K562 (cell line): Measurements from ENCODE around the gene SENP3. TPM values are rescaled to one million over a fixed set of nuclear protein-coding genes. Genes with fewer than 3 reads are reported as not detected.

Experiments used
- CEBPB ChIP-seq: fragments of 450-650 bp; IDR thresholded peaks from 2 replicates; pipeline ENCODE4 v1.6.1; 2016; ENCODE audit warnings: missing genetic modification characterization, missing compliant biosample characterization
- CHD1 ChIP-seq: fragments of 200-600 bp; sonication (generic); IDR thresholded peaks from one replicate; pipeline ENCODE4 v1.6.1; 2012; ENCODE audit warnings: mild to moderate bottlenecking, moderate library complexity, low read length, inconsistent platforms
- DMBX1 ChIP-seq: fragments of 250-450 bp; sonication (Bioruptor Pico); IDR thresholded peaks from 2 replicates; pipeline ENCODE4 v1.8.0; 2022; ENCODE audit warnings: inconsistent platforms, mild to moderate bottlenecking, moderate library complexity, borderline replicate concordance
- ELF1 ChIP-seq: fragments of 200-800 bp; sonication (Bioruptor generic); IDR thresholded peaks from 2 replicates; pipeline ENCODE4 v1.6.1; 2016; ENCODE audit warnings: missing genetic modification characterization, missing compliant biosample characterization
- FOSL1 ChIP-seq: fragments of 200-800 bp; sonication (Bioruptor generic); conservative IDR thresholded peaks from 2 replicates; pipeline ENCODE4 v1.6.1; 2016; ENCODE audit warnings: missing genetic modification characterization, missing compliant biosample characterization
- HIVEP1 ChIP-seq: fragments of 250-450 bp; sonication (Bioruptor Pico); IDR thresholded peaks from 2 replicates; pipeline ENCODE4 v1.4.0; 2020; ENCODE audit warnings: mild to moderate bottlenecking
- KAT2B ChIP-seq: IDR thresholded peaks from one replicate; pipeline ENCODE4 v1.6.1; 2012; ENCODE audit warnings: low read depth, mild to moderate bottlenecking, control low read depth, inconsistent platforms, low read length, moderate library complexity
- MYC ChIP-seq, 2 experiments: fragments of 250-450 bp in 1 of 2; sonication (Bioruptor Pico) in 1 of 2; IDR thresholded peaks; 2 replicates each; pipeline versions ENCODE4 v1.5.1 to v1.6.1; 2012 to 2021; ENCODE audit warnings: low read depth in 2 of 2, borderline replicate concordance in 1 of 2, improper control_type of control experiment in 1 of 2, low read length in 1 of 2, mild to moderate bottlenecking in 1 of 2, moderate library complexity in 1 of 2
- NFRKB ChIP-seq: fragments of 450-650 bp; IDR thresholded peaks from 2 replicates; pipeline ENCODE4 v1.6.1; 2016; ENCODE audit warnings: low read depth
- NR2C1 ChIP-seq, 2 experiments: fragments of 450-650 bp; IDR thresholded peaks; 2 replicates each; pipeline ENCODE4 v1.6.1; 2017; ENCODE audit warnings: mild to moderate bottlenecking in 2 of 2, antibody characterized with exemption in 1 of 2, inconsistent platforms in 1 of 2, missing compliant biosample characterization in 1 of 2, missing genetic modification characterization in 1 of 2
- PHF21A ChIP-seq: fragments of 450-650 bp; IDR thresholded peaks from 2 replicates; pipeline ENCODE4 v1.6.1; 2017; ENCODE audit warnings: low read depth, borderline replicate concordance
- POLR3A ChIP-seq: IDR thresholded peaks from 2 replicates; pipeline ENCODE4 v1.6.1; 2011; ENCODE audit warnings: borderline replicate concordance, mild to moderate bottlenecking, moderate library complexity; ENCODE audit not compliant: insufficient read length, insufficient read depth; ENCODE audit errors: extremely low read depth
- RBBP5 ChIP-seq: fragments of 200-600 bp; sonication (generic); IDR thresholded peaks from 2 replicates; pipeline ENCODE4 v1.6.1; 2012; ENCODE audit warnings: borderline replicate concordance, mild to moderate bottlenecking, low read length, control low read depth, inconsistent platforms; ENCODE audit not compliant: insufficient read depth, poor library complexity, severe bottlenecking
- SAP30 ChIP-seq: fragments of 200-600 bp; sonication (generic); IDR thresholded peaks from 2 replicates; pipeline ENCODE4 v1.6.1; 2012; ENCODE audit warnings: borderline replicate concordance, low read depth, mild to moderate bottlenecking, moderate library complexity, low read length, control low read depth, inconsistent platforms; ENCODE audit not compliant: insufficient read depth, poor library complexity, severe bottlenecking
- TARDBP ChIP-seq: fragments of 450-650 bp; IDR thresholded peaks from 2 replicates; pipeline ENCODE4 v1.6.1; 2016
- XRCC3 ChIP-seq: fragments of 450-650 bp; IDR thresholded peaks from 2 replicates; pipeline ENCODE4 v1.6.1; 2017; ENCODE audit warnings: mild to moderate bottlenecking, moderate library complexity
- ZBED1 ChIP-seq: IDR thresholded peaks from 2 replicates; pipeline ENCODE4 v1.6.1; 2014
- ZBTB7A ChIP-seq: IDR thresholded peaks from 2 replicates; pipeline ENCODE4 v1.6.1; 2011; ENCODE audit warnings: low read depth, mild to moderate bottlenecking, low read length, moderate library complexity, borderline replicate concordance; ENCODE audit not compliant: control insufficient read depth
- ZEB2 ChIP-seq: fragments of 450-650 bp; IDR thresholded peaks from 2 replicates; pipeline ENCODE4 v1.6.1; 2016
- ZNF134 ChIP-seq: fragments of 250-450 bp; sonication (Bioruptor Pico); conservative IDR thresholded peaks from 2 replicates; pipeline ENCODE4 v1.4.0; 2020
- ZNF217 ChIP-seq: sonication (generic); formaldehyde crosslinking; IDR thresholded peaks from 2 replicates; pipeline ENCODE4 v1.8.0; 2022; ENCODE audit warnings: mild to moderate bottlenecking, missing genetic modification reagents
- ZNF639 ChIP-seq, 2 experiments: fragments of 200-800 bp in 1 of 2; sonication (Bioruptor generic) in 1 of 2; sonication (generic) in 1 of 2; formaldehyde crosslinking in 1 of 2; IDR thresholded peaks in 1 of 2; conservative IDR thresholded peaks in 1 of 2; 2 replicates each; pipeline versions ENCODE4 v1.5.0 to v1.6.1; 2016 to 2020; ENCODE audit warnings: missing compliant biosample characterization in 1 of 2, missing genetic modification characterization in 1 of 2, missing genetic modification reagents in 1 of 2
- ZNF707 ChIP-seq: fragments of 250-450 bp; sonication (Bioruptor Pico); conservative IDR thresholded peaks from 2 replicates; pipeline ENCODE4 v1.8.0; 2022; ENCODE audit warnings: inconsistent platforms, mild to moderate bottlenecking, moderate library complexity
- ZNF77 ChIP-seq: fragments of 250-450 bp; sonication (Bioruptor Pico); IDR thresholded peaks from 2 replicates; pipeline ENCODE4 v1.5.0; 2020
- polyA plus RNA-seq, 8 experiments: library from polyadenylated mRNA; depleted of rRNA in 4 of 8; stranded (reverse) in 5 of 8; unstranded in 3 of 8; fragments of >200 nt; fragmentation: Nextera tagmentation in 2 of 8; fragmentation: Illumina TruSeq in 1 of 8; extraction: Ambion mirVana in 2 of 8; extraction: Trizol in 1 of 8; gene quantifications; 2 replicates each; pipeline versions ENCODE4 v1.2.1 to v1.2.3, GENCODE V29; 2011 to 2014; ENCODE audit warnings: inconsistent platforms in 1 of 8, missing spikeins in 1 of 8
- total RNA-seq, 7 experiments: library from RNA; depleted of rRNA in 6 of 7; stranded (reverse); fragments of >200 nt in 6 of 7; fragmentation: Illumina TruSeq in 2 of 7; extraction: Trizol in 2 of 7; gene quantifications; 2 replicates each; pipeline versions ENCODE4 v1.2.1 to v1.2.3, GENCODE V29; 2011 to 2021; ENCODE audit warnings: low replicate concordance in 1 of 7
- TF ChIP-seq, protein P1 (sequence below), 2 experiments: IDR thresholded peaks; 2 replicates each; pipeline ENCODE4 v1.6.1; 2011; ENCODE audit warnings: borderline replicate concordance in 1 of 2, control low read depth in 1 of 2, low read depth in 1 of 2, low read length in 1 of 2, mild to moderate bottlenecking in 1 of 2, mixed read lengths in 1 of 2, moderate library complexity in 1 of 2; ENCODE audit not compliant: insufficient read depth in 1 of 2, insufficient read length in 1 of 2, poor library complexity in 1 of 2, severe bottlenecking in 1 of 2; ENCODE audit errors: extremely low read depth in 1 of 2

Gene SENP3
- total and polyA plus RNA-seq, 9 of the 15 experiments (the other 6 are each of a cell fraction or from before 2014, with no cell fraction given) = 0.63 to 102 (median 78.8) TPM

- peak in 1 of 2 experiments; percentile 98; a peak in 2 of 4 replicates for TF ChIP-seq ZNF639 (CRISPR knock-in tag; conservative IDR thresholded peaks at IDR 0.05 in 1 of 2, IDR thresholded peaks at IDR 0.05 in 1 of 2)
- no peak for TF ChIP-seq ELF1
- TF ChIP-seq FOSL1 (tag) = no peak
- peak; percentile 75 for TF ChIP-seq RBBP5
- no peak for TF ChIP-seq XRCC3
- no peak for TF ChIP-seq ZNF134 (CRISPR knock-in tag)
- TF ChIP-seq, protein P1, sequence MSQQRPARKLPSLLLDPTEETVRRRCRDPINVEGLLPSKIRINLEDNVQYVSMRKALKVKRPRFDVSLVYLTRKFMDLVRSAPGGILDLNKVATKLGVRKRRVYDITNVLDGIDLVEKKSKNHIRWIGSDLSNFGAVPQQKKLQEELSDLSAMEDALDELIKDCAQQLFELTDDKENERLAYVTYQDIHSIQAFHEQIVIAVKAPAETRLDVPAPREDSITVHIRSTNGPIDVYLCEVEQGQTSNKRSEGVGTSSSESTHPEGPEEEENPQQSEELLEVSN (IDR thresholded peaks at IDR 0.05; ENCODE audit: borderline replicate concordance in 1 of 2, extremely low read depth in 1 of 2, insufficient read depth in 1 of 2, insufficient read length in 1 of 2, low read depth in 1 of 2, low read length in 1 of 2, poor library complexity in 1 of 2, severe bottlenecking in 1 of 2) = peak; percentile 61 to 81
- no peak for TF ChIP-seq SAP30
- TF ChIP-seq TARDBP = no peak
- TF ChIP-seq PHF21A = no peak
- TF ChIP-seq ZNF707 = no peak
- peak; percentile 85 for TF ChIP-seq MYC (IDR thresholded peaks at IDR 0.05; ENCODE audit: low read depth, low read length)
- TF ChIP-seq MYC (CRISPR knock-in tag; IDR thresholded peaks at IDR 0.05; ENCODE audit: borderline replicate concordance, low read depth) = no peak
- no peak for TF ChIP-seq CHD1
- no peak for TF ChIP-seq CEBPB (tag)
- no peak for TF ChIP-seq DMBX1 (CRISPR knock-in tag)
- TF ChIP-seq HIVEP1 (CRISPR knock-in tag) = no peak
- no peak for TF ChIP-seq KAT2B
- no peak for TF ChIP-seq NFRKB
- no peak for TF ChIP-seq ZNF77
- TF ChIP-seq POLR3A = no peak
- no peak for TF ChIP-seq ZNF217 (CRISPR knock-in tag)
- no peak for TF ChIP-seq NR2C1 (IDR thresholded peaks at IDR 0.05)
- no peak for TF ChIP-seq NR2C1 (tag; IDR thresholded peaks at IDR 0.05)
- no peak for TF ChIP-seq ZBED1
- TF ChIP-seq ZBTB7A = peak; percentile 85; the same call in 1 of the 2 replicates
- no peak for TF ChIP-seq ZEB2
Measured at GRCh38 chr17:7561589-7562207, at the start of gene SENP3 (continued).
